CD4-positive, alpha-beta T cell treated with Interleukin-2 at 100 ng/mL for 4 hours (primary cell): Measurements from ENCODE around the gene ACADS.
A peak's percentile ranks its signal among the peaks of the same experiment; 100 is the strongest.

ENCODE experiments used
- DNase-seq: peaks from one replicate; pipeline ENCODE4 v3.0.0-alpha.2; 2020; ENCODE audit warnings: low spot score

ACADS gene

GRCh38 chr12:120757226-120757742 is 31.7 kb downstream of the ACADS start:
- DNase-seq, result no peak

GRCh38 chr12:120757949-120758348 is 32.3 kb downstream of the ACADS start:
- no peak for DNase-seq

- no peak for DNase-seq
These were observed 33.4 kb downstream of the ACADS start for GRCh38 chr12:120758798-120759590.

DNA sequence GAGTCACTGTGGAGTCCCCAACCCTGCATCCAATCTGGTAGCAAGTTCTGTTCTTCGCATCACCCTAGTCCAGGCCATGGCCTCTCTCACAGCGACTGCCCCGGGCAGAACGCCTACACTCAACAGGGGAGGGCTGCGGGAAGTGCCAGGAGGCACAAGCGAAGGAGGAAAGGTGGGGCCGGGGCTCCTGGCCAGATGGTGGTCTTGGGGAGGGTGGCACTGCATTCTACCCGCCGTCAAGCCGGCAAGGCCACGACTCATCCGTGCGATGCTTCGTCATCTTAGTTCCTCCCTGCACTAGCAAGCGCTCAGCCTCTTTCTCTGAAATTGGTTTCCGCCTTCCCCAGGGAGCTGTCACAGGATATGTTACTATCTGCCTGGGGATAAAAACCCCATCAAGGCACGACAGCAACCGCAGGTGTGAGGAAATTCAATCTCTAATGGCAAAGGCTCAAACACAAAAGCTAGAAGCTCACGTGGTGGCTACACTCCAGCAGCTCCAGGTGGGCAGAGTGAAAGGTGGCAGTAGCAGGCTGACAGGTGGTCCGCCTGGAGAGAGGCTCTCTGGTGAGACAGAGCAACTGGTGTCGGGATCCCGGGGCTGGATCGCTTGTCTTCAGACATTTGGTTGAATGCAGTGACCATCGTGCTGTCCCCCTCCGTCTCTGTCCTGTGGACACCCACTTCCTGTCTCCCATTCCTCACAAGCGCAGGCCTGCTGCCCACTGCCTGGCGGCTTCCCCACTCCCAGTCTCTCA is 34.1 kb downstream of the ACADS start:
- DNase-seq, result no peak

DNA sequence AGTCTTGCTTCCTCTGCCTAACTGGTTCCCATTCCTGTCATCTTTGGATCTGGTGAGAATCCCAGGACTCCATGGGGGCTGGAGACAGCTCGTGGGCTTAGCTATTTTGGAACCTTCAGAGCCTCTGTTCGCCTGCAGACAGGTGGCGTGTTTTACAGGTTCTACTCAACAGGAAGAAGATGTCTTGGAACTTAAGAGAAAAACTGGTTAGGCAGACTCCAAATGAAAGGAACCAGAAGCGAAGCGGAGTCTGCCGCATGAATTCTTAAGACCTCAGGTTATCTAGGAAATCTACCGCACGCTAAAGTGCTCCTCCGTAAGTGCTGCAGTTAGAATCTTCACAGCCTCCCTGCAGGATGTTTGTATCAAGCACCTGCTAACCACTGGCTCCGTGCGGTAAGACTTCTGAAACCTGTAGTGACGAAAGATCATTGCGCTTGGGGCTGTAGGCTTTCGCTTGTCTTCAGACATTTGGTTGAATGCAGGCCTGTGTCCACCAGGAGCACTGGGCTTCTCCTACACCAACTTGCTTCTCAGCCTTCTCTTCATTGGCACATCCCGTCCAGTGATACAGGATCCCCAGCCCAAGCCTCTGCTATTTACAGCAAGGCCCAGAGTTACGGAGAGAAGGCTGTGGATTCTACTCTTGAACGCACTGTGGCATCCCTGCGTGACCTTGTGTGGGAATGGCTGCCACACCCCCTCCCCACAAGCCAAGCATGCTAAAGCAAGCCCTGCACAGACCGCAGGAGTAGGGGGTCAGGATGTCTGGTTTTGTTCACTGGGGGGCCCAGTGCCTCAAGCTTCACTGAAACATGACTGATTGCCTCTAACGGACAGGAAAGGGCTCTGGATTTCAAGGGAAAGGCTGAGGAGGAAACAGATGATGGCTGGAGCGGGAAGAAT is 35.0 kb downstream of the ACADS start:
- DNase-seq, result peak; percentile 9

DNA sequence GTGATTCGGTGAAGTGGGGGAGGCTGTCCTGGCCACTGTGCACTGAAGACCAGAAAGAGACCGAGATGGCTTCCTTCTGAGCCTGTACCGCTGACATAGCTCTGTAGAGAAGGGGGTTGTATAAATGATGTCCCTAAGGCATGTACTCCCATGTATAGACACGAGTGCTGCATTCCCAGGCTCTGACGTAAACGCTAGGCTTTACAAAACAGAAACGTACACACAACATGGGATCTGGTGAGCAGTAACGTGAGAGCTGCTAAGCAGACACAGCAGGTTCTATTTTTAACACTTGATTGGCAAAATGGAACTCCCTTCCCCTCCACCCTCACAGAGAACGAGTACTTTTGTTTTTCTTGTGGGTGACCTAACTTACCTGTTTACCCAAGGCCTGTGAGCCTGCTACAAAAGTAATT is 35.9 kb downstream of the ACADS start:
- DNase-seq, result no peak

GRCh38 chr12:120762086-120762485 is 36.5 kb downstream of the ACADS start:
- DNase-seq, result no peak

GRCh38 chr12:120763250-120763649 is 37.6 kb downstream of the ACADS start:
- DNase-seq, result no peak

DNA sequence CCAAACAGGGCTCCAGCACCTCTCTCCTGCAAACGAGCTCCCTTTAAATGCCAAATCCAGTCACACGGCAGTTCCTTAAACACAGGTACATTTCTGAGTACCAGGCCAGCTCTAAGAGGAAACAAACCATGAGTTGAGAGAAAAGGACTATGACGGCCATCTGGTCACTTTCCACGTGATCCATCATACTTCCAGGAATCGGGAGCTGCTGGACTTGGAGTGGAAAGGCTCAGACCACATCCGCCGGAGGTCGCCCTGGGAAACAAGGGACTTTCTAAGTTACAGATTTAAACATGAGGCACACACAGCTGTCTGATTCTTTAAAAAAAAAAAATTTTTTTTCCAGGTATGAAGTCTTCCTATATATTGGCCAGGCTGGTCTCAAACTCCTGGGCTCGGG is 39.2 kb downstream of the ACADS start:
- DNase-seq, result no peak

- no peak for DNase-seq
These were observed 40.9 kb downstream of the ACADS start for GRCh38 chr12:120766566-120766965.

DNA sequence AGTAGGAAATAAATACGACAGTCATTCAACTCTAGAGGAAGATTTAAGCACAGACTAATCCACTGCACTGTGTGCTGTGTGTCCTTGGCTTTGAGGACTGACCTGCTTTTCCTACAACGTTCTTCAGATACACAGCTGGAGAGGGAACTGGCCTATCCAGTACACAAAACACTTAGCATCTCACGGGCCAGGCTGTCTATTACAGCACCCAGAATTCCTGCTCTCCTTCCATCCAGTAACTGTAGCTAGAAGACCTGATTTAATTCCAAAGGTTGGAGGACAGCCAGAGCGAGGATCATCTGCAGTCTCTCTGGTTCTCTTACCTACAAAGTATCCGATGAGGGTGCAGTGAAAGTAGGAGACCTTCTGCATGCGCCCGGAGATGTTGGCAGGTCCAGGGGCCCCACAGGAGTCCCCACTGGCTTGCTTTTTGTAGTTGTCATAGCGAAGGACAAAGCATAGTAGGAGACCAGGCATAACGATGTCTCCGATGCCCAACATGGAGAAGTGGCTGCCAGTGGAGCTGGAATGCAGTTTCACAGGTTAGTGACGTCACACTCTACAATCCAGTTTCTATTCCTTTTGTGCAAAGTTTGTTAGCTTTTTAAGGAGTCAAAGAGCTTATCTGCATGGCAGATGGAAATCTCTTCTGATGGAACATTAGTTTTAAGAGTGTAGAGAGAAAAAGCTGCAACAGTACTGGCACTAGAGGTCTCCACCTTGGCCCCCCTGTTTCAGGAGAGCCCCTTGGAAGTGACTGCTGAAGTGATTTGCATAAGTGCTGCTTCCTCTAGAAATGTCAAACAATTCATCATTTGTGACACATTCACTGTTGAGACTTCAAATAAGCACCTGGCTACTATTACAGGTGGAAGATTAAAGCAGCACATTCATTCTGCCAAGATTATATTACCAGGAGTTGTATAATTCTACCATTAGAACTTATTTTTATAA is 41.7 kb downstream of the ACADS start:
- no peak for DNase-seq

GRCh38 chr12:120771097-120771496 is 45.5 kb downstream of the ACADS start:
- DNase-seq, result no peak

DNA sequence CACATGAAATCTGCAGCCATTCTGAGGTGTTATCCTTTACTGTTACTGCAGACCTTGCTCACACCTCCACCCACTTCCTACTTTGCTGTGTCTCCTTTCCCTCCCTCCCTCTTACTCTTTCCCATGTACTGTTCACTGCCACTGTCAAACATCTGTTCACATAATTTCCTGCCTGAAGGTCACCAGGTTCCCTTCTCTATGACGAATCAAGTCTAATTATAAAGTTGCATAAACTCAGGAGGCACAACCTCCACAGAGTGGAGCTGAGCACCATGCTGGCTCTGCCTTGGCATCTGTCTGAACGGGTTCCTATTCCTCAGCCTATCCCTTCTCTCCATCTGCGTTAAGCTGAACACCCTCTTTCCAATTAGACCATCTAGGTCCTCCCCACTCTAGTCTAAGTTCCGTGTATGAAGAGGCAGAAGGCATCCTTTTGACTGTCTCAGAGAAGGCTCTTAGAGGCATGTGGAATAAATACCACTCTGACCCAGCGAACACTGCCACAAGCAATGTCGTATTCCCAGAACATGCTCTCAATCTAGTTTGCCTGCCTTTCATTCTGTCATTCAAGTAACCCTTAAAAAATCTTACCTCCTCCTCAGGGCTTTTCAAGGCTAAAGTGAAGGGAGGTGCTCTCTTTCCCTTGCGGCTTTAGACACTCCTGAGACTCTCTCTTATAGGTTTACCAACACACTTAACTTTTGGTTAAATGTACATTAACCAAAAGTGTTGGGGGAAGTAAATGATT is 48.7 kb downstream of the ACADS start:
- DNase-seq, result no peak

DNA sequence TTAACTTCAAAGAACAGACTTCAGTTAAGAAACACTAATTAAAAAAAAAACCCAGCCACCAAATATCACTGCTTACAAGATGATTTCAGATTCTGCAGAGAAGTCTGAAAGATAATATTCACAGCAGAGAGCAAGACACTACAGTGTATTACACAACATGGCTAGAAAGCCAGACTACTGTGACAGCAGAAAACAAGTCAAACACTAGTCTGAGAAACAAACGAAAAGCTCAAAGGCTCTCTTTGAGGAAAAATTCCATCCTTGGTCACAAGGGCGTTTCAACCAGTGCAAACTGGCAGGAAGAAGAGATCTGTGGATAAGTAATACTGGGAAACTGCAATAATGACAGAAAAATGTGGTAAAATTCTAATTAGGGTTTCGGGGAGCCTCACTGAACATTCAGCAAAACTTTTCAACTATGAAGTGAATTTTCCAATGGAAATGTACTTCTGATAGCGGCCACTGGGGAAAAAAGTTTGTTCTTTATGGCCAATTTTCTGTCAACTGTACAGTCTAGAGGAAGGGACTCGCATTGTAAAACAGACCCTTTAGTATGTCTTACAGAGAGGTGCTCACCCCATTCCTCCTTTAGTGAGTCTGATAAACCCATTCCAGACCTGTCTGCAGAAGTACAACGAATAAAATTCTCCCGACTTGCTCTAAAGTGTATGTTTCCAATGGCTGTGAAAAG is 50.4 kb downstream of the ACADS start:
- no peak for DNase-seq

GRCh38 chr12:120783197-120783596 is 57.6 kb downstream of the ACADS start:
- DNase-seq, result peak; percentile 47

GRCh38 chr12:120784804-120785203 is 59.2 kb downstream of the ACADS start:
- DNase-seq, result no peak

DNA sequence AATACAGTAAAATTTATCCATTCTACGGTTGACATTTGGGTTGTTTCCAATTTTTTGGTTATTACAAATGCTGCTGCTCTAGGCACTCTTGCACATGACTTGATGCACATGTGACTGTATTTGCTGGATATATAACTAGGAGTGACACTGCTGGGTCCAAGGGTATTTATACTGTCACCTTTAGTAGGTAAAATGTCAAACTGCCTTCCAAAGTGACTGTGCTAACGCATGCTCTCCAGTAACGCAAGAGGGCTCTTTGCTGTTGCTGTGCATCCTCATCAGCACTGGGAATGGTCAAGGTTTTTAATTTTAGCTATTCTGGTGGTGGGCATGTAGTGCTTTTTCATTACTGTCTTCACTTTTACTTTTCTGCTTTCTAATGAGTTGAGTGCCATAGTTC is 62.3 kb downstream of the ACADS start:
- no peak for DNase-seq
